ENCODE data around the gene HERPUD1. TPM values are rescaled to one million over a fixed set of nuclear protein-coding genes. Genes with fewer than 3 reads are reported as not detected.

HERPUD1 gene
- total RNA-seq, 3 donors from 2014 or later, result 123 to 162 (median 149) TPM

DNA sequence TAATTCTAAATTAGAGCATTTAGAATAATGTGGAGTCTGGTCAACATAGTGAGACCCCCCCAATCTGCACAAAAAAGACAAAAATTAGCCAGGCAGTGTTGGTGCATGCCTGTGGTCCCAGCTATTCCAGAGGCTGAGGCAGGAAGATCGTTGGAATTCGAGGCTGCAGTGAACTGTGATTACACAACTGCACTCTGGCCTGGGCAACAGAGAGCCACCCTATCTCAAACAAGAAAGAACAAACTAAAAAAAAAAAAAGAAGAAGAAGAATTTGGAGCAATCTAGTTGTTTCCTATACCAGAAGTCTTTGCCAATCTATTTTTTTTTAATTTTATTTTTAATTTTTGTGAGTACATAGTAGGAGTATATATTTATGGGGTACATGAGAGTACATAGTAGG is 35.8 kb downstream of the HERPUD1 start:
- H3K4me1 ChIP-seq, result no peaks in the 10 kb centered on the region
- intact Hi-C loops (cut with DNase I; ENCODE audit: low total_unique reads), result no loop called here
- no peak overlapping the region for H3K27ac ChIP-seq
- TF ChIP-seq, protein P1, sequence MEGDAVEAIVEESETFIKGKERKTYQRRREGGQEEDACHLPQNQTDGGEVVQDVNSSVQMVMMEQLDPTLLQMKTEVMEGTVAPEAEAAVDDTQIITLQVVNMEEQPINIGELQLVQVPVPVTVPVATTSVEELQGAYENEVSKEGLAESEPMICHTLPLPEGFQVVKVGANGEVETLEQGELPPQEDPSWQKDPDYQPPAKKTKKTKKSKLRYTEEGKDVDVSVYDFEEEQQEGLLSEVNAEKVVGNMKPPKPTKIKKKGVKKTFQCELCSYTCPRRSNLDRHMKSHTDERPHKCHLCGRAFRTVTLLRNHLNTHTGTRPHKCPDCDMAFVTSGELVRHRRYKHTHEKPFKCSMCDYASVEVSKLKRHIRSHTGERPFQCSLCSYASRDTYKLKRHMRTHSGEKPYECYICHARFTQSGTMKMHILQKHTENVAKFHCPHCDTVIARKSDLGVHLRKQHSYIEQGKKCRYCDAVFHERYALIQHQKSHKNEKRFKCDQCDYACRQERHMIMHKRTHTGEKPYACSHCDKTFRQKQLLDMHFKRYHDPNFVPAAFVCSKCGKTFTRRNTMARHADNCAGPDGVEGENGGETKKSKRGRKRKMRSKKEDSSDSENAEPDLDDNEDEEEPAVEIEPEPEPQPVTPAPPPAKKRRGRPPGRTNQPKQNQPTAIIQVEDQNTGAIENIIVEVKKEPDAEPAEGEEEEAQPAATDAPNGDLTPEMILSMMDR (IDR thresholded peaks at IDR 0.05), result no peak
- TF ChIP-seq POLR2AphosphoS5 (IDR thresholded peaks at IDR 0.05) (no peak), POLR2A (IDR thresholded peaks at IDR 0.05) (no peak)
- H3K36me3 ChIP-seq, result no peaks in the 10 kb centered on the region
- no peaks in the 10 kb centered on the region for H3K27me3 ChIP-seq
- DNase-seq (ENCODE audit: low spot score in 2 of 2), result no peak
- H3K4me3 ChIP-seq, result no peak overlapping the region
- H3K9me3 ChIP-seq, result no peaks in the 10 kb centered on the region

DNA sequence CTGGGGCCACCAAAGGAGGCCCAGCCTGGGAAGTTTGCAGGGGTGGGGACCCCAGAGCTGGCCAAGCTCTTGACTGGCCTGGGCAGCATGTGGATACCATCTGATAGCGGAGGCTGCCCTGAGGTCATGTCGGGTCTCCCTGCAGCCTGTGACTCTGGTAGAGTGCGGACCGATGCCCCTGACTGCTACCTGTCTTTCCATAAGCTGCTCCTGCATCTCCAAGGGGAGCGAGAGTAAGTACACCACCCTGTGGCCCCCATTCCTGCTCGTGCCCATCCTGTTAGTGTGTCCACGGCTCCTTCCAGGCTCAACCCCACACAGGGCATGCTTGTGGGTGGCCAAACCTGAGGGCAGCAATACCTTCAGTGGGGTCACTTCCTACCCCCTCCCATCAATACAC is 37.8 kb downstream of the HERPUD1 start:
- DNase-seq (ENCODE audit: low spot score in 2 of 2), result no peak
- TF ChIP-seq, protein P1 (IDR thresholded peaks at IDR 0.05), result no peak
- TF ChIP-seq POLR2A (IDR thresholded peaks at IDR 0.05) (no peak), POLR2AphosphoS5 (IDR thresholded peaks at IDR 0.05) (no peak)
- H3K4me3 ChIP-seq, result no peak overlapping the region
- no peaks in the 10 kb centered on the region for H3K27me3 ChIP-seq
- no peaks in the 10 kb centered on the region for H3K36me3 ChIP-seq
- H3K4me1 ChIP-seq, result no peaks in the 10 kb centered on the region
- no peaks in the 10 kb centered on the region for H3K9me3 ChIP-seq
- no peak overlapping the region for H3K27ac ChIP-seq
- intact Hi-C loops (cut with DNase I; ENCODE audit: low total_unique reads), result no loop called here

DNA sequence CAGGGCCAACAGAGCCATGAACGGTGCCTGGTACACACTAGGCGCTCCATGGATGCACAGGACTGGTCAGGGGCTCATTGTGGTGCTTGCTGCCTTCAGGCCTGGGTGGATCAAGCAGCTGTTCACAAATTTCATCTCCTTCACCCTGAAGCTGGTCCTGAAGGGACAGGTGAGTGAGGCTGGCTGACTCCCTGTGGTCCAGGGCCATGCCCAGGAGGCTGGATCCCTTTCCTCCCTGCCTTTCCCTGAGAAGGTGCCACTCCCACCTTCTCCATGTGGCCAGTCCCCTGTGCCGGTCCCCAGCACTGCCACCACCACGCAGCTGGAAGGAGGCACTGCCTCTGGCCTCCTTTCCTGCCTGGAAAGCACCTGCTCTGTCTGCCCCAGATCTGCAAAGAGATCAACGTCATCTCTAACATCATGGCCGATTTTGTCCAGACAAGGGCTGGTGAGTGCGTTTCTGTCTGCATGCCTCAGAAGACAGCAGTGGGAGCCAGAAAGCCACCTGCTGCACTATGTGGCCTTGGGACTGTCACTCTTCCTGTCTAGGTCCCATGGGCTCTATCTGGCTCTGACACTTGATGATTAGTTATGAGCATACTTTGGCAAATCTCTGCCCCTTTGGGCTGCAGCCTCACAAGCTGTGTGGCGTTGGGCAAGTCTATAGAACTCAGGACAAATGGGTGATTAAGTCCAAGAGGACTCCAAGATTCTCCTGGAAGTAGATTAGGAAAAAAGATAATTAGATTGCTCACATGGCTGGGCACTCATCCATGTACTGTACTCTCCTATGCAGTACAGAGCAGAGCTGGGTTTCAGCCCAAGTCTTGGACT is 39.2 kb downstream of the HERPUD1 start:
- no peaks in the 10 kb centered on the region for H3K27me3 ChIP-seq
- no peak for TF ChIP-seq POLR2AphosphoS5 (IDR thresholded peaks at IDR 0.05)
- no peak for TF ChIP-seq POLR2A (IDR thresholded peaks at IDR 0.05)
- TF ChIP-seq, protein P1 (IDR thresholded peaks at IDR 0.05), result no peak
- no peak overlapping the region for H3K4me3 ChIP-seq
- no peaks in the 10 kb centered on the region for H3K36me3 ChIP-seq
- H3K27ac ChIP-seq, result no peak overlapping the region
- DNase-seq (ENCODE audit: low spot score in 2 of 2), result no peak
- no peaks in the 10 kb centered on the region for H3K4me1 ChIP-seq
- intact Hi-C loops (cut with DNase I; ENCODE audit: low total_unique reads), result no loop called here
- H3K9me3 ChIP-seq, result no peaks in the 10 kb centered on the region

DNA sequence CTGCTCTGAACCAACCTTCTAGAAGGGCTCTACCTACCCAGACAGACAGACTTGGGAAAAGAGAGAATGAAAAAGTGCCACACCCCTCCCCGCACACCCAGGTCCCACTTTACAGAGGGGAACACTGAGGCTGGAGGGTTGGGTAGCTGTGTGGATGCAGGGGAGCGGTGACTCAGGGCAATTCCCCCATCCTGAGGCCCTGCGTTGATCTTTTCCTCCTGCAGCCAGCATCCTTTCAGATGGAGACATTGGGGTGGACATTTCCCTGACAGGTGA is 39.8 kb downstream of the HERPUD1 start:
- Histone ChIP-seq H3K36me3 (no peaks in the 10 kb centered on the region), H3K27me3 (no peaks in the 10 kb centered on the region), H3K27ac (no peak overlapping the region), H3K4me1 (no peaks in the 10 kb centered on the region), H3K9me3 (no peaks in the 10 kb centered on the region), H3K4me3 (no peak overlapping the region)
- intact Hi-C loops (cut with DNase I; ENCODE audit: low total_unique reads), result no loop called here
- TF ChIP-seq POLR2A (IDR thresholded peaks at IDR 0.05) (no peak), POLR2AphosphoS5 (IDR thresholded peaks at IDR 0.05) (no peak)
- TF ChIP-seq, protein P1 (IDR thresholded peaks at IDR 0.05), result no peak
- no peak for DNase-seq (ENCODE audit: low spot score in 2 of 2)

DNA sequence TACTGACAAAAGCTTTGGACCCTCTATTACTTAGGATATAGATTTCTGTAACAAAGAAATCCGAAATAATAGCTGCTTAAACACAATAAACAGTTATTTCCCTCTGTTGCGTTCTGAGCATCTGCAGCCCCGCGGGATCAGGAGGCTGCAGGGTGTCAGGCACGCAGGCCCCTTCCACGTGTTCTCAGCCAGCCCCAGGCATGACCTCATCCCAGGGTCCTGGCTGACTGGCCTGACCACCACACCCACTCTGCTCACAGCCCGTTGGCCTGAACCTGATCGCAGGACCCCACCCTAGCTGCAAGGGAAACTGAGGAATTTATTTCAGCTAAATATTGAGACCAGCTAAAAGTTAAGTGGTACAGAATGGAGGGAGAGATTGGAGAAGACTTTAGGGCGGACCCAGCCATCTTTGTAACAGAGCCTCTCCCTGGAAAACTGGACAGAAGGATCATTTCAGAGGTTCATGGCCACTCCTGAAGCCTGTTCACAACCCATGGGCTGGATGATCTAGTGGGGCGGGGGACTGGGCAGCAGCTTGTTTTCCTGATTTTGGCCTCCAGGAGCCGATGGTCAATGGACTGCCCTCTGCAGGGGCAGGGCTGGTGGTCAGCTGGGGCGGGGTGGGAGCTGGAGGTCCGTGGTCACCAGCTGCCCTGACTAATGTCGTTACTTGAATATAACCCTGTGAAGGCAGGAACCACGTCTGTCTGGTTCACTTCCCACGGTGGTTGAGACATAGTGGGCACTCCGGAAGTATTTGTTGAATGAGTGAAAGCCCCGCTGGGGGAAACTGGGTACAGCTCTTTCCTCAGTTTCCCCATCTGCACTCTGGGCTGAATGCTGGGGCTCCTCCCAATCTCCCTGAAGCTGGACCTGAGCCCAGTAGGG is 40.7 kb downstream of the HERPUD1 start:
- H3K9me3 ChIP-seq, result no peaks in the 10 kb centered on the region
- TF ChIP-seq POLR2A (IDR thresholded peaks at IDR 0.05) (no peak), POLR2AphosphoS5 (IDR thresholded peaks at IDR 0.05) (no peak)
- TF ChIP-seq, protein P1 (IDR thresholded peaks at IDR 0.05), result no peak
- no peaks in the 10 kb centered on the region for H3K36me3 ChIP-seq
- no peak overlapping the region for H3K27ac ChIP-seq
- H3K27me3 ChIP-seq, result no peaks in the 10 kb centered on the region
- DNase-seq (ENCODE audit: low spot score in 2 of 2), result no peak
- intact Hi-C loops (cut with DNase I; ENCODE audit: low total_unique reads), result no loop called here
- H3K4me1 ChIP-seq, result no peaks in the 10 kb centered on the region
- H3K4me3 ChIP-seq, result no peak overlapping the region
